ENCODE measurements around the gene ALDOC. TPM values are rescaled to one million over a fixed set of nuclear protein-coding genes. Genes with fewer than 3 reads are reported as not detected.

ALDOC gene
- polyA plus RNA-seq, 1 of the 3 experiments (the other 2 are of a cell fraction) = 10.3 TPM

DNA sequence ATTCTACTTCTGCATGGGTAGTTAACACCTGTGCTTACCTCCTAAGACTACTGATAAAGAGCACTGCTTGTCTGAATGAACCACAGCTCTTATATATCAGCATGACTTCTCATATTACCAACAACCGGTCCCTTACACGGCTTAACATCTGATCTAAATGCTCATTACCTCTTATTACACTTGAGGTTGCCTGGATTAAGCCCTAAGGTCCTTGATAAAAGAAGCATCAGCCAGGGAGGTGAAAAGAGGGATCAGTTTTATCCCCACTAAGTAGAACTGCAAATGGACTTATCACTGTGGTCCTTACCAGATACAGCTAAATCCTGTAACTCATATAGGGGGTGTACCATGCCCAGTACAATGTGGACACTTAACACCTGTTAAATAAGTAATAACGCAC lies 45.5 kb upstream of the ALDOC start (continued):
- TF ChIP-seq, protein P1, sequence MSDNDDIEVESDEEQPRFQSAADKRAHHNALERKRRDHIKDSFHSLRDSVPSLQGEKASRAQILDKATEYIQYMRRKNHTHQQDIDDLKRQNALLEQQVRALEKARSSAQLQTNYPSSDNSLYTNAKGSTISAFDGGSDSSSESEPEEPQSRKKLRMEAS (IDR thresholded peaks at IDR 0.05; ENCODE audit: low read depth) = no peak
- no peak for TF ChIP-seq YY1 (IDR thresholded peaks at IDR 0.05; ENCODE audit: low read depth)
- TF ChIP-seq, protein P2, sequence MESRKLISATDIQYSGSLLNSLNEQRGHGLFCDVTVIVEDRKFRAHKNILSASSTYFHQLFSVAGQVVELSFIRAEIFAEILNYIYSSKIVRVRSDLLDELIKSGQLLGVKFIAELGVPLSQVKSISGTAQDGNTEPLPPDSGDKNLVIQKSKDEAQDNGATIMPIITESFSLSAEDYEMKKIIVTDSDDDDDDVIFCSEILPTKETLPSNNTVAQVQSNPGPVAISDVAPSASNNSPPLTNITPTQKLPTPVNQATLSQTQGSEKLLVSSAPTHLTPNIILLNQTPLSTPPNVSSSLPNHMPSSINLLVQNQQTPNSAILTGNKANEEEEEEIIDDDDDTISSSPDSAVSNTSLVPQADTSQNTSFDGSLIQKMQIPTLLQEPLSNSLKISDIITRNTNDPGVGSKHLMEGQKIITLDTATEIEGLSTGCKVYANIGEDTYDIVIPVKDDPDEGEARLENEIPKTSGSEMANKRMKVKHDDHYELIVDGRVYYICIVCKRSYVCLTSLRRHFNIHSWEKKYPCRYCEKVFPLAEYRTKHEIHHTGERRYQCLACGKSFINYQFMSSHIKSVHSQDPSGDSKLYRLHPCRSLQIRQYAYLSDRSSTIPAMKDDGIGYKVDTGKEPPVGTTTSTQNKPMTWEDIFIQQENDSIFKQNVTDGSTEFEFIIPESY (IDR thresholded peaks at IDR 0.05; ENCODE audit: borderline replicate concordance, low read depth) = no peak

DNA sequence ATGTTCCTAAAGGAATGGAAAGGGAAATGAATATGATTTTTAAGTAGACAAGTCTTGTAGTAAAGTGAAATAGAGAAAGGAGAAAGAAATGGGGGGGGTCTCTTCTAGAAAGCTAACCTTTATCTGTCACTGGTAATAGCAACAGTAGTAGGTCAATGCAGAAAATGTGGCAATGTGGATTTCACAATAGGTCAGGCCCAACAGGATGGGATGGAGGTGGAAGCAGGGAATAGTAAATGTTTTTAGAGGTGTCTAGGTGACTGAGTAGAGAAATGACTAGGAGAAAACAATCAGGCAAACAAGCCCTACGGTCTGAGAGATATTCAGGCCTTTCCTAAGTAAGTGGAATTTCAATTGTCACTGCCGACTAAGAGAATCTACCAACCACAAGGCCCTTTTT lies 43.3 kb upstream of the ALDOC start:
- TF ChIP-seq TCF12 (IDR thresholded peaks at IDR 0.05) (no peak), RAD21 (IDR thresholded peaks at IDR 0.05; ENCODE audit: low read length) (no peak), TAF1 (IDR thresholded peaks at IDR 0.05; ENCODE audit: borderline replicate concordance, low read depth, low read length) (no peak)
- TF ChIP-seq, protein P3, sequence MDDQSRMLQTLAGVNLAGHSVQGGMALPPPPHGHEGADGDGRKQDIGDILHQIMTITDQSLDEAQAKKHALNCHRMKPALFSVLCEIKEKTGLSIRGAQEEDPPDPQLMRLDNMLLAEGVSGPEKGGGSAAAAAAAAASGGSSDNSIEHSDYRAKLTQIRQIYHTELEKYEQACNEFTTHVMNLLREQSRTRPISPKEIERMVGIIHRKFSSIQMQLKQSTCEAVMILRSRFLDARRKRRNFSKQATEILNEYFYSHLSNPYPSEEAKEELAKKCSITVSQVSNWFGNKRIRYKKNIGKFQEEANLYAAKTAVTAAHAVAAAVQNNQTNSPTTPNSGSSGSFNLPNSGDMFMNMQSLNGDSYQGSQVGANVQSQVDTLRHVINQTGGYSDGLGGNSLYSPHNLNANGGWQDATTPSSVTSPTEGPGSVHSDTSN (IDR thresholded peaks at IDR 0.05) = no peak
- TF ChIP-seq, protein P4, sequence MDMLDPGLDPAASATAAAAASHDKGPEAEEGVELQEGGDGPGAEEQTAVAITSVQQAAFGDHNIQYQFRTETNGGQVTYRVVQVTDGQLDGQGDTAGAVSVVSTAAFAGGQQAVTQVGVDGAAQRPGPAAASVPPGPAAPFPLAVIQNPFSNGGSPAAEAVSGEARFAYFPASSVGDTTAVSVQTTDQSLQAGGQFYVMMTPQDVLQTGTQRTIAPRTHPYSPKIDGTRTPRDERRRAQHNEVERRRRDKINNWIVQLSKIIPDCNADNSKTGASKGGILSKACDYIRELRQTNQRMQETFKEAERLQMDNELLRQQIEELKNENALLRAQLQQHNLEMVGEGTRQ (IDR thresholded peaks at IDR 0.05; ENCODE audit: borderline replicate concordance, low read depth, low read length) = no peak
- TF ChIP-seq, protein P5, sequence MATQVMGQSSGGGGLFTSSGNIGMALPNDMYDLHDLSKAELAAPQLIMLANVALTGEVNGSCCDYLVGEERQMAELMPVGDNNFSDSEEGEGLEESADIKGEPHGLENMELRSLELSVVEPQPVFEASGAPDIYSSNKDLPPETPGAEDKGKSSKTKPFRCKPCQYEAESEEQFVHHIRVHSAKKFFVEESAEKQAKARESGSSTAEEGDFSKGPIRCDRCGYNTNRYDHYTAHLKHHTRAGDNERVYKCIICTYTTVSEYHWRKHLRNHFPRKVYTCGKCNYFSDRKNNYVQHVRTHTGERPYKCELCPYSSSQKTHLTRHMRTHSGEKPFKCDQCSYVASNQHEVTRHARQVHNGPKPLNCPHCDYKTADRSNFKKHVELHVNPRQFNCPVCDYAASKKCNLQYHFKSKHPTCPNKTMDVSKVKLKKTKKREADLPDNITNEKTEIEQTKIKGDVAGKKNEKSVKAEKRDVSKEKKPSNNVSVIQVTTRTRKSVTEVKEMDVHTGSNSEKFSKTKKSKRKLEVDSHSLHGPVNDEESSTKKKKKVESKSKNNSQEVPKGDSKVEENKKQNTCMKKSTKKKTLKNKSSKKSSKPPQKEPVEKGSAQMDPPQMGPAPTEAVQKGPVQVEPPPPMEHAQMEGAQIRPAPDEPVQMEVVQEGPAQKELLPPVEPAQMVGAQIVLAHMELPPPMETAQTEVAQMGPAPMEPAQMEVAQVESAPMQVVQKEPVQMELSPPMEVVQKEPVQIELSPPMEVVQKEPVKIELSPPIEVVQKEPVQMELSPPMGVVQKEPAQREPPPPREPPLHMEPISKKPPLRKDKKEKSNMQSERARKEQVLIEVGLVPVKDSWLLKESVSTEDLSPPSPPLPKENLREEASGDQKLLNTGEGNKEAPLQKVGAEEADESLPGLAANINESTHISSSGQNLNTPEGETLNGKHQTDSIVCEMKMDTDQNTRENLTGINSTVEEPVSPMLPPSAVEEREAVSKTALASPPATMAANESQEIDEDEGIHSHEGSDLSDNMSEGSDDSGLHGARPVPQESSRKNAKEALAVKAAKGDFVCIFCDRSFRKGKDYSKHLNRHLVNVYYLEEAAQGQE (IDR thresholded peaks at IDR 0.05; ENCODE audit: low read depth, low read length) = no peak
- Histone ChIP-seq H3K27me3 (ENCODE audit: insufficient read depth) (no peaks in the 10 kb centered on the region), H3K4me3 (ENCODE audit: low read depth in 2 of 2, low read length in 1 of 2) (no peak overlapping the region; a peak in 1 of 4 replicates), H3K4me1 (ENCODE audit: control insufficient read depth in 1 of 2, insufficient read depth in 2 of 2, low read depth in 1 of 2, low read length in 1 of 2) (no peaks in the 10 kb centered on the region), H3K79me2 (ENCODE audit: insufficient read depth) (no peaks in the 10 kb centered on the region; the same call in 1 of the 2 replicates), H3K36me3 (replicated peaks in 1 of 2; ENCODE audit: control insufficient read depth in 1 of 2, insufficient read depth in 2 of 2, low read length in 1 of 2) (peaks cover 79 to 88% of the 10 kb centered on the region in 2 experiments), H3K4me2 (no peak overlapping the region), H3K9me3 (no peaks in the 10 kb centered on the region), H2AFZ (ENCODE audit: low read depth) (no peak overlapping the region), H3F3A (replicated peaks; ENCODE audit: insufficient read depth) (no peaks in the 10 kb centered on the region), H3K9ac (no peak overlapping the region), H3K9me2 (no peaks in the 10 kb centered on the region), H3K27ac (ENCODE audit: low read depth in 2 of 2, low read length in 1 of 2) (no peak overlapping the region), H4K20me1 (ENCODE audit: insufficient read depth) (no peaks in the 10 kb centered on the region)
- 66% methylated on average over 2 of the region's 2 CpGs for WGBS (ENCODE audit: low lambda C conversion rate)
- ChIA-PET CTCF (interaction anchor here (7.0 kb wide), 1 partner anchor 8 kb away, joined by 37 read pairs; no protein-coding TSS in a partner anchor), POLR2A (no interaction called here)
- DNase-seq = no peak

Measured in SK-N-SH (cell line).